Activated T-helper 1 cell treated with anti-CD3 and anti-CD28 coated beads, Interleukin-12 subunit alpha, Interleukin-12 subunit beta, Interleukin-2, Interleukin-4 antibody, amounts not matched to agents 30 ng/mL and 10 ng/mL and 1 ng/mL, durations not matched to agents 14 hours and 24 hours and 36 hours (primary cell): ENCODE results near the gene NPTX2. TPM values are rescaled to one million over a fixed set of nuclear protein-coding genes. Genes with fewer than 3 reads are reported as not detected.

Source experiments
- DNase-seq: peaks from one replicate; pipeline ENCODE4 v3.0.0; 2021; ENCODE audit warnings: low spot score
- H3K27ac Mint-ChIP-seq: one replicate; pipeline ENCODE4 v1.8.0; 2021; ENCODE audit warnings: mild to moderate bottlenecking, mixed read lengths
- H3K27me3 Mint-ChIP-seq: one replicate; pipeline ENCODE4 v1.8.0; 2022; ENCODE audit warnings: mild to moderate bottlenecking, moderate library complexity, mixed read lengths; ENCODE audit not compliant: insufficient read depth
- H3K36me3 Mint-ChIP-seq: one replicate; pipeline ENCODE4 v1.8.0; 2021; ENCODE audit warnings: low read depth, mixed read lengths
- H3K4me1 Mint-ChIP-seq: one replicate; pipeline ENCODE4 v1.8.0; 2021; ENCODE audit warnings: low read depth, mixed read lengths
- H3K4me3 Mint-ChIP-seq: one replicate; pipeline ENCODE4 v1.8.0; 2021; ENCODE audit warnings: mild to moderate bottlenecking, moderate library complexity, mixed read lengths
- H3K9me3 Mint-ChIP-seq: one replicate; pipeline ENCODE4 v1.8.0; 2021; ENCODE audit warnings: mixed read lengths
- intact Hi-C: fragments of 100-400 bp; cut with micrococcal nuclease; formaldehyde crosslinking; loops from one replicate; pipeline ENCODE4 v1.15.1; 2024
- total RNA-seq: library from RNA; stranded (reverse); gene quantifications from 2 replicates; pipeline ENCODE4 v1.2.3, GENCODE V29; 2022

NPTX2 gene
- total RNA-seq, 1 donor from 2014 or later: 0.08 TPM

- no peak overlapping the region for H3K27ac Mint-ChIP-seq
- DNase-seq: no peak
- intact Hi-C loops: no loop called here
- H3K4me1 Mint-ChIP-seq: no peaks in the 10 kb centered on the region
- no peak overlapping the region for H3K4me3 Mint-ChIP-seq
- H3K9me3 Mint-ChIP-seq: no peaks in the 10 kb centered on the region
- H3K36me3 Mint-ChIP-seq: no peaks in the 10 kb centered on the region
- peaks cover 9% of the 10 kb centered on the region for H3K27me3 Mint-ChIP-seq
These were observed 7.8 kb downstream of the NPTX2 start for GRCh38 chr7:98624846-98625420.

GRCh38 chr7:98626460-98627412 lies 9.7 kb downstream of the NPTX2 start:
- no peaks in the 10 kb centered on the region for H3K9me3 Mint-ChIP-seq
- no peak for DNase-seq
- H3K27me3 Mint-ChIP-seq: no peaks in the 10 kb centered on the region
- no peak overlapping the region for H3K27ac Mint-ChIP-seq
- no peaks in the 10 kb centered on the region for H3K36me3 Mint-ChIP-seq
- H3K4me1 Mint-ChIP-seq: no peaks in the 10 kb centered on the region
- intact Hi-C loops: no loop called here
- H3K4me3 Mint-ChIP-seq: no peak overlapping the region

- peaks cover 4% of the 10 kb centered on the region for H3K9me3 Mint-ChIP-seq
- DNase-seq: no peak
- no peak overlapping the region for H3K27ac Mint-ChIP-seq
- intact Hi-C loops: no loop called here
- no peak overlapping the region for H3K4me3 Mint-ChIP-seq
- H3K36me3 Mint-ChIP-seq: no peaks in the 10 kb centered on the region
- H3K4me1 Mint-ChIP-seq: no peaks in the 10 kb centered on the region
- H3K27me3 Mint-ChIP-seq: no peaks in the 10 kb centered on the region
These were observed 10.3 kb downstream of the NPTX2 start for GRCh38 chr7:98627413-98627790.

- Mint-ChIP-seq H3K4me1 (no peaks in the 10 kb centered on the region), H3K27me3 (no peaks in the 10 kb centered on the region), H3K4me3 (no peak overlapping the region), H3K36me3 (no peaks in the 10 kb centered on the region), H3K27ac (no peak overlapping the region), H3K9me3 (peaks cover 5% of the 10 kb centered on the region)
- DNase-seq: no peak
- intact Hi-C loops: no loop called here
These were observed 11.3 kb downstream of the NPTX2 start for GRCh38 chr7:98628418-98628817.

GRCh38 chr7:98629001-98629431 lies 11.9 kb downstream of the NPTX2 start:
- Mint-ChIP-seq H3K4me1 (no peaks in the 10 kb centered on the region), H3K27me3 (no peaks in the 10 kb centered on the region), H3K36me3 (no peaks in the 10 kb centered on the region), H3K4me3 (no peak overlapping the region), H3K27ac (no peak overlapping the region), H3K9me3 (peaks cover 5% of the 10 kb centered on the region)
- no peak for DNase-seq
- intact Hi-C loops: no loop called here

- Mint-ChIP-seq H3K9me3 (peaks cover 5% of the 10 kb centered on the region), H3K27me3 (no peaks in the 10 kb centered on the region), H3K4me3 (no peak overlapping the region), H3K4me1 (no peaks in the 10 kb centered on the region), H3K36me3 (no peaks in the 10 kb centered on the region), H3K27ac (no peak overlapping the region)
- no peak for DNase-seq
- intact Hi-C loops: no loop called here
These were observed 13.1 kb downstream of the NPTX2 start for GRCh38 chr7:98630149-98630548.

GRCh38 chr7:98630770-98631169 lies 13.7 kb downstream of the NPTX2 start:
- DNase-seq: no peak
- Mint-ChIP-seq H3K27ac (no peak overlapping the region), H3K27me3 (no peaks in the 10 kb centered on the region), H3K4me1 (no peaks in the 10 kb centered on the region), H3K36me3 (no peaks in the 10 kb centered on the region), H3K9me3 (peaks cover 5% of the 10 kb centered on the region), H3K4me3 (no peak overlapping the region)
- intact Hi-C loops: no loop called here

GRCh38 chr7:98638853-98639252 lies 21.8 kb downstream of the NPTX2 start:
- intact Hi-C loops: no loop called here
- Mint-ChIP-seq H3K27me3 (no peaks in the 10 kb centered on the region), H3K9me3 (peaks cover 8% of the 10 kb centered on the region), H3K4me3 (no peak overlapping the region), H3K4me1 (no peaks in the 10 kb centered on the region), H3K27ac (no peak overlapping the region), H3K36me3 (no peaks in the 10 kb centered on the region)
- DNase-seq: no peak

- Mint-ChIP-seq H3K27ac (no peak overlapping the region), H3K9me3 (peaks cover 8% of the 10 kb centered on the region), H3K4me1 (no peaks in the 10 kb centered on the region), H3K36me3 (no peaks in the 10 kb centered on the region), H3K27me3 (no peaks in the 10 kb centered on the region), H3K4me3 (no peak overlapping the region)
- intact Hi-C loops: no loop called here
- DNase-seq: no peak
These were observed 23.3 kb downstream of the NPTX2 start for GRCh38 chr7:98640375-98640774.

GRCh38 chr7:98641646-98642500 lies 24.8 kb downstream of the NPTX2 start:
- Mint-ChIP-seq H3K9me3 (peaks cover 8% of the 10 kb centered on the region), H3K36me3 (no peaks in the 10 kb centered on the region), H3K4me3 (no peak overlapping the region), H3K4me1 (no peaks in the 10 kb centered on the region), H3K27ac (no peak overlapping the region), H3K27me3 (no peaks in the 10 kb centered on the region)
- DNase-seq: no peak
- intact Hi-C loops: no loop called here

GRCh38 chr7:98643236-98643985 lies 26.3 kb downstream of the NPTX2 start:
- Mint-ChIP-seq H3K9me3 (peaks cover 6% of the 10 kb centered on the region), H3K27ac (no peak overlapping the region), H3K36me3 (no peaks in the 10 kb centered on the region), H3K4me3 (no peak overlapping the region), H3K4me1 (no peaks in the 10 kb centered on the region), H3K27me3 (no peaks in the 10 kb centered on the region)
- DNase-seq: no peak
- intact Hi-C loops: no loop called here

- no peaks in the 10 kb centered on the region for H3K36me3 Mint-ChIP-seq
- no peak overlapping the region for H3K4me3 Mint-ChIP-seq
- no peaks in the 10 kb centered on the region for H3K4me1 Mint-ChIP-seq
- H3K9me3 Mint-ChIP-seq: peaks cover 5% of the 10 kb centered on the region
- no peak for DNase-seq
- no peak overlapping the region for H3K27ac Mint-ChIP-seq
- intact Hi-C loops: no loop called here
- H3K27me3 Mint-ChIP-seq: no peaks in the 10 kb centered on the region
These were observed 29.4 kb downstream of the NPTX2 start for GRCh38 chr7:98646465-98646864.
